Erythroblast (primary cell): Measurements from ENCODE around the gene IL31.
"Not testable (repeated sequence)": the region's sequence is repeated elsewhere in the genome, so short reads cannot be mapped to it uniquely, and the experiment has no call there.

ENCODE experiments used
- GATA1 ChIP-seq: IDR thresholded peaks from 2 replicates; pipeline ENCODE4 v1.6.1; 2011; ENCODE audit warnings: low read depth, mild to moderate bottlenecking, control low read depth, low read length, moderate library complexity
- POLR2A ChIP-seq: IDR thresholded peaks from 2 replicates; pipeline ENCODE4 v1.6.1; 2011; ENCODE audit warnings: mild to moderate bottlenecking, low read length

- TF ChIP-seq POLR2A, GATA1: not testable (repeated sequence)
Measured at GRCh38 chr12:122176473-122176872, 2.5 kb upstream of the IL31 start.
